ENCODE measurements around the gene GBGT1.

Gene GBGT1

DNA sequence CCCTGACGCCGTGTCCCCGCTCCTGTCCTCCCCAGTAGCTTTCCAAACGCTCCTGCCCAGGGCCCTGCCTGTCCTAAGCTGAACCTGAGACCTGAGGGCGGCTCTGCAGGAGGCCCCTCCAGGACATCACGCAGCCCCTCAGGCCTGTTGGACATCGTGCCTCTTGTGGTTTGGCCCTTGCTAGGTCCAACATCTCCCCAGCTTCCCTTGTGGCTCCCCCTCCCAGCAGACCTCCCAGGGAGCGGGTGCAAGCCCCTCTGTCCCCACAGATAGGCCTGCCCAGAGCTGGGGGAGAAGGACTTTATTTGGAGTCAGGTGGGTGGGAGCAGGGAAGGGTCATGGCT lies 41.3 kb upstream of the GBGT1 start:
- Histone ChIP-seq H3K36me3 (ENCODE audit: insufficient read depth, low read length) (no peaks in the 10 kb centered on the region), H3K4me1 (ENCODE audit: control insufficient read depth, insufficient read depth, low read length) (no peaks in the 10 kb centered on the region), H3K4me2 (ENCODE audit: low read length) (no peak overlapping the region), H3K27me3 (ENCODE audit: control insufficient read depth, insufficient read depth, low read length) (peaks cover 35% of the 10 kb centered on the region), H3K9ac (ENCODE audit: low read depth, low read length) (no peak overlapping the region), H3K4me3 (ENCODE audit: low read length) (no peak overlapping the region), H3K9me3 (replicated peaks; ENCODE audit: low read length) (no peaks in the 10 kb centered on the region)

DNA sequence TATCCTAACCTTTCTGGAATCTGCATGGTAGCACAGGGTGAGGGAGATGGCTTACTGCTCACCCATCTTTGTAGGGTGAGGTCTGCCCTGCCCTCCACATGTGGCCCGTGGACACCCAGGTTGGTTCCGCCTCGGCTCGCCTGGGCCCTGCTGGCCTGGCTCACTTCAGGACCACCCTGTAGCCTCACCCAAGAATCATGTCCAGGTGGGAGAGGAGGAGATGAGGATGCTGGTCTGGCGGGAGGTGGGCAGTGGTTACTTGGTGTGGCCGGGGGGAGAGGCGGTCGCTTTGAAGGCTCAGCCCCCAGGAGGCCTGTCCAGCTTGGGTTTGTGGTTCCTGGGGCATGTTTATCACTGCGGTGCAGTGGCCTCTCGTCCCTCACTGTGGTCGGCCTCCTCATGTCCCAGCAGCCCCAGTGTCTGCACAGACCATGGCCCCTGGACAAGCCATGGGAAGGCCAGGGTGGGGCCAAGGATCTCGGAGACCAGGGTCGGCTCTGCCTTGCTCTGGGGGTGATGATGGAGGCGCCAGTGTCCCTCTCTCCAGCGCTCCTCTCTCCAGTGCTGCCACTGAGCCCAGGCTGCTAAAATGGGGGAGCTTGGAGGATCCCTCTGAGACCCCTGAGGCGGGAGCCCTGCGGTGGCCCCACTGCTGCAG lies 40.8 kb upstream of the GBGT1 start:
- Histone ChIP-seq H3K9me3 (replicated peaks; ENCODE audit: low read length) (no peaks in the 10 kb centered on the region), H3K4me1 (ENCODE audit: control insufficient read depth, insufficient read depth, low read length) (no peaks in the 10 kb centered on the region), H3K4me2 (ENCODE audit: low read length) (no peak overlapping the region), H3K27me3 (ENCODE audit: control insufficient read depth, insufficient read depth, low read length) (peaks cover 38% of the 10 kb centered on the region), H3K9ac (ENCODE audit: low read depth, low read length) (no peak overlapping the region), H3K4me3 (ENCODE audit: low read length) (no peak overlapping the region), H3K36me3 (ENCODE audit: insufficient read depth, low read length) (no peaks in the 10 kb centered on the region)

DNA sequence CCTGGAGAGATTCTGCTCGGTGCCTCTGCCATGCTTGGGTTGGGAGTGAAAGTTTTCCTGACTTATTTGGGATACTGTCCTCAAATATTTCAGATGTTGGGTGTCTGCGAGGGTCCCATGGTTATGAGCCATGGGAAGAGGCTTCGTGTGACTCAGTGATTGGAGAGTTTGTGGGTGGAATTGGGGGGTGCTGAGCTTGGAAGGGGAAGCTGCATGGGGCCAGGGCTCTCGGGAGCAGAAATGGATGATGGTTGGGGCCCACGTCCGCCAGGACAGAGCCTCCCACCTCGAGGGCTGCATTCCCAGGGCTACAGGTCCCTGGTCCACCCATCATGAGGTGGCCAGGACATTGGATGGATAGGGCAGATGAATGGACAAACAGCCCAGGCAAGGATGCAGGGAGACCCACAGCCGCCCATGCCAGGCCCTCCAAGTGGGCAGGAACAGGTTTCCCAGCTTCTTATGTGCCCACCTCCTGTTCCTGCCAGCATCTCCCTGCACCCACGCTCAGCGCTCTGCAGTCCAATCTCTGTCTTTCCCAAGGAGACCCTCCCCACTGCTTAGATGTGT lies 39.9 kb upstream of the GBGT1 start:
- H3K9me3 ChIP-seq (replicated peaks; ENCODE audit: low read length) = no peaks in the 10 kb centered on the region
- no peaks in the 10 kb centered on the region for H3K4me1 ChIP-seq (ENCODE audit: control insufficient read depth, insufficient read depth, low read length)
- no peak overlapping the region for H3K4me2 ChIP-seq (ENCODE audit: low read length)
- no peak overlapping the region for H3K4me3 ChIP-seq (ENCODE audit: low read length)
- H3K9ac ChIP-seq (ENCODE audit: low read depth, low read length) = no peak overlapping the region
- no peaks in the 10 kb centered on the region for H3K36me3 ChIP-seq (ENCODE audit: insufficient read depth, low read length)
- H3K27me3 ChIP-seq (ENCODE audit: control insufficient read depth, insufficient read depth, low read length) = peaks cover 40% of the 10 kb centered on the region

DNA sequence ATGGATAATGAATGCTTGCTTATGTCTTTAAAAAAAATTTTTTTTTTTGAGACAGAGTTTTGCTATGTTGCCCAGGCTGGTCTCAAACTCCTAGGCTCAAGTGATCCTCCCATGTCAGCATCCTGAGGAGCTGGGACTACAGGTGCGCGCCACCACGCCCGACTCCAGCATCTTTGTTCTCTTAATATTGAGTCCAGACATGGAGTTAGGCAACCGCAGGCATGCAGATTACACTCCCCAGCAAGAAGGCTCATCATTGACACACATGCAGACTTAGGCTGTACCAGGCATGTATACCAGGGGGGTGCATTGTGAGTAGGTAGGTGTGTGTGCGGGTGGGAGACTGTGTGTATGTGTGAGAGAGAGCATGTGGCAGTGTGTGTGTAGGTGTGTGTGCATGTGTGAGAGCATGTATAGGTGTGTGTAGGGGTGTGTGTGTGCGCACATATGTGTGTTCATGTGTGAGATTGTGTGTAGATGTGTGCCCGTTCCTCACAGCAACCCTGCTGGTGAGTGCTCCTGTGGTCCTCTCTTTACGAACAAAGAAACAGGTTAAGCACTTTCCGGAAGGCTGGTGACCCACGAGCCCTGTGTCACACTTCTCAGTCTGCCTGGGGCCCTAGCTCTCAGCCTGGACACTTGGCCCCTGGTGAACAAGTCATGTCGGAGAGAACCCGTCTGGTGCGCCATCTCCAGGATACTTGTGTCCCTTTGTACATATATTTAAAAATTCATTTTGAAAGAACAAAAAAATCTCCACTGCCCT lies 39.2 kb upstream of the GBGT1 start:
- Histone ChIP-seq H3K4me2 (ENCODE audit: low read length) (no peak overlapping the region), H3K9ac (ENCODE audit: low read depth, low read length) (no peak overlapping the region), H3K9me3 (replicated peaks; ENCODE audit: low read length) (no peaks in the 10 kb centered on the region), H3K36me3 (ENCODE audit: insufficient read depth, low read length) (no peaks in the 10 kb centered on the region), H3K4me3 (ENCODE audit: low read length) (no peak overlapping the region), H3K4me1 (ENCODE audit: control insufficient read depth, insufficient read depth, low read length) (no peaks in the 10 kb centered on the region), H3K27me3 (ENCODE audit: control insufficient read depth, insufficient read depth, low read length) (peaks cover 40% of the 10 kb centered on the region)

DNA sequence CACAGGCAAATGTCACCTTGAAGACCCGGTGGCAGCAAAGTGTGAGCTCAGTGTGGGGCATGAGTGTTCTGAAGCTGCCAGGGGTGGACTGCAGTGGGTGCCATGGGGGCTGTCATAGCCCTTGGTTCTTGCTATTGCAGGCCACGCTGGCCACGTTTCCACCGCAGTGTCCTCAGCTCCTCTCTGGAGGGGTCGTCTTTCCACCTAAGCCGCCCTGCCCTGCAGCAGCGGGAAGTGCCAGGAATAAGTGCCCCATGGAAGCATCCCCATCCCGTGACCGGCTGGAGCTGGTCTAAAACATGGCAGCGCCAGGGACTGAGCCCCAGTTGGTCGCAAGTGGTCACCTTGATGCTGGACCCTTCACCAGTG lies 38.4 kb upstream of the GBGT1 start:
- Histone ChIP-seq H3K4me3 (ENCODE audit: low read length) (no peak overlapping the region), H3K9me3 (replicated peaks; ENCODE audit: low read length) (no peaks in the 10 kb centered on the region), H3K27me3 (ENCODE audit: control insufficient read depth, insufficient read depth, low read length) (peaks cover 36% of the 10 kb centered on the region), H3K9ac (ENCODE audit: low read depth, low read length) (no peak overlapping the region), H3K36me3 (ENCODE audit: insufficient read depth, low read length) (no peaks in the 10 kb centered on the region), H3K4me2 (ENCODE audit: low read length) (no peak overlapping the region), H3K4me1 (ENCODE audit: control insufficient read depth, insufficient read depth, low read length) (no peaks in the 10 kb centered on the region)

DNA sequence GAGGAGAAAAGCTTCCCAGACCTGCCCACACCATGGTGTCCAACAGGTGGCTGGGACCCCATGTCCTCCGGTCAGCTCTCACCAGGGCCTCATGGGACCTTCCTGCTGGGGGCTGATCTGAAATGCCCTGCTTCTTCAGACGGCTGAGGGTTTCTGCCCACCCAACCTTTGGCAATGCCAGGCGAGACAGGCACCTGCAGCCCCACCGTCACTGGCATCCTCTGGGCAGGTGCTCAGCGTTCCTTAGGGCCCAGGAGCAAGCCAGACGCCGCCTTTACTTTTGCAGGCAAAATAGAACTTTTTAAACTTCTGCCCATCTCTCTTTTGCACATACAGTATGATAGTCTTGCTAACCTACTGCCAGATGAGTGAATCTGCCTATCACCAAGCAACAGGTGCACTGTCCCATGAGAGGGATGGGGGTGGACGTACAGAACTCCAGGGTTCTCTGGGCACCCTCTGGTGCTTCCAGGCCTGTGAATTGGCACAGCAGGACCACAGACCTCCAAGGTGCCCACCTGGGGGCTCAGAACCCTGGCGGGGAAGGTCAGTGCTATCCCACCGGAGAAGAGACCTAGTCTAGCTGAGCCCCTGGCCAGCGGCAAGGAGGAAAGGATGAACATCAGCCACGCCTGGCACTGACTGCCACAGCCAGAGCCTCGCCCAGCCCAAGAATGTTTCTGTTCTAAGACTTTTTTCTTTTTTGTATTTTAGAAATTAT lies 37.9 kb upstream of the GBGT1 start:
- H3K9me3 ChIP-seq (replicated peaks; ENCODE audit: low read length) = no peaks in the 10 kb centered on the region
- no peak overlapping the region for H3K4me3 ChIP-seq (ENCODE audit: low read length)
- no peaks in the 10 kb centered on the region for H3K36me3 ChIP-seq (ENCODE audit: insufficient read depth, low read length)
- H3K27me3 ChIP-seq (ENCODE audit: control insufficient read depth, insufficient read depth, low read length) = peaks cover 36% of the 10 kb centered on the region
- no peaks in the 10 kb centered on the region for H3K4me1 ChIP-seq (ENCODE audit: control insufficient read depth, insufficient read depth, low read length)
- H3K4me2 ChIP-seq (ENCODE audit: low read length) = no peak overlapping the region
- H3K9ac ChIP-seq (ENCODE audit: low read depth, low read length) = no peak overlapping the region

DNA sequence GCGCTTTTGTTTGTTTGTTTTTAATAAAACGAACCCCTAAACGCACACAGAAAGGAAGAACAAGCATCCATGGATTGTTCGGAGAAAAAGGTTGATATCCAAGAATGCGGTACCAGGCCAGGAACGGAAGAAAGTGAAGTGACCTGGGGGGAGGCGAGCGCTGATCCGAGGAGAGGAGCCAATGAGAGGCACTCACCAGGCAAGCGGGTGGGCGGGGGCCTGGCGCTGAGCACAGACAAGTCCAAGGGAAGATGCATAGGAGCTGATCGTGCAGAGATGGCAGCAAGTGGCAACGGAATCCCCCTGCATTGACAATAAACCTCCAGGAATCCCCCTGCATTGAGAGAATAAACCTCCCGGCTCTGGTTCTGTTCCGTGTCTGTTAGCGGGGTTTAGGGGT lies 36.9 kb upstream of the GBGT1 start:
- H3K27me3 ChIP-seq (ENCODE audit: control insufficient read depth, insufficient read depth, low read length) = peaks cover 39% of the 10 kb centered on the region
- H3K4me1 ChIP-seq (ENCODE audit: control insufficient read depth, insufficient read depth, low read length) = no peaks in the 10 kb centered on the region
- no peak overlapping the region for H3K4me3 ChIP-seq (ENCODE audit: low read length)
- H3K36me3 ChIP-seq (ENCODE audit: insufficient read depth, low read length) = no peaks in the 10 kb centered on the region
- no peaks in the 10 kb centered on the region for H3K9me3 ChIP-seq (replicated peaks; ENCODE audit: low read length)
- H3K4me2 ChIP-seq (ENCODE audit: low read length) = no peak overlapping the region
- no peak overlapping the region for H3K9ac ChIP-seq (ENCODE audit: low read depth, low read length)

DNA sequence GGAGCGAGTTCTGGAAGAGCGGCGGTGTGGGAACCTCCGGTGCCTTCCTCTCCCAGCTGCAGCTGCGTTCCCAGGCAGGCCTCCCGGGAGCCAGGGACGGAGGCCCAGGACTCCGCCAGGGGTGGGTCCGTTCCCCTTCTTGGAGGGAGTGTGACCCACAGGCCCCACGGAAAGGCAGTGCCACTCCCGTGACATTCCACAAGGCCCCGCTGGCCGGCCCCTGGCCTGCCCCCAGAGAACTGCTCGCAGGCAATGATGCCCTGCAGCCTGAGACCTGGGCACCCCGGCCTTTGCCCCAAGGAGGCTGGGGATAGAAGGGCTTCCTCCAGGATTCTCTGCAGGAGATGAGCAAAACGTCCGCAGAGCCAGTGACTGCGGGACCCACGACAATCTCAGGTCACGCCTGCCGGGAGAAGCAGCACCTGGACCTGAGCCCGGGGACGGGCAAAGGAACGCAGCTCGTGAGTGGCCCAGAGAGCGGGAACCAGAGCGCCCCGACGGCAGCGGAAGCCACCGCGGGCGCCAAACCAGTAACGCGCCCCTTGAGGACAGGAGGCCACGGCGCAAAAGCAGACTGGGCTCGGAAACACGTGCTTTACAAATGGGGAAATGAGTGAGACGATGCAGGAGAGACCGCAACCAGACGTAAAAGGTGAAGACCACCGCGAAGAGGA lies 36.1 kb upstream of the GBGT1 start:
- Histone ChIP-seq H3K9me3 (replicated peaks; ENCODE audit: low read length) (no peaks in the 10 kb centered on the region), H3K36me3 (ENCODE audit: insufficient read depth, low read length) (no peaks in the 10 kb centered on the region), H3K4me1 (ENCODE audit: control insufficient read depth, insufficient read depth, low read length) (no peaks in the 10 kb centered on the region), H3K9ac (ENCODE audit: low read depth, low read length) (no peak overlapping the region), H3K4me2 (ENCODE audit: low read length) (no peak overlapping the region), H3K4me3 (ENCODE audit: low read length) (no peak overlapping the region), H3K27me3 (ENCODE audit: control insufficient read depth, insufficient read depth, low read length) (peaks cover 39% of the 10 kb centered on the region)

DNA sequence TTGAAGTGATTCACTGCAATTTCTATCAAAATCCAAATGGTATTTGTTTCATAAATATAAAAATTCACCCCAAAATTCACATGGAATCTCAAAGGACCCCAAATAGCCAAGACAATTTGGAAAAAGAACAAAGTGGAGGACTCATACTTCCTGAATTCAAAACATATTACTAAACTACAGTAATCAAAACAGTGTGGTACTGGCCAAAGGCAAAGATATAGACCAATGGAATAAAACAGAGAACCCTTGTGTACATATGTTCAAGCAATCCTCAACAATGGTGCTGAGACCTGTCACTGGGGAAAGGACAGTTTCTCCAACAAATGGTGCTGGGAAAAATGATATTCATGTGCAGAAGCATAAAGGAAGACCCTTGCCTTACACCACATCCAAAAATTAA lies 31.3 kb upstream of the GBGT1 start:
- Histone ChIP-seq H3K4me1 (ENCODE audit: control insufficient read depth, insufficient read depth, low read length) (no peaks in the 10 kb centered on the region), H3K4me3 (ENCODE audit: low read length) (no peak overlapping the region), H3K36me3 (ENCODE audit: insufficient read depth, low read length) (no peaks in the 10 kb centered on the region), H3K9me3 (replicated peaks; ENCODE audit: low read length) (peaks cover 4% of the 10 kb centered on the region), H3K4me2 (ENCODE audit: low read length) (no peak overlapping the region), H3K9ac (ENCODE audit: low read depth, low read length) (no peak overlapping the region), H3K27me3 (ENCODE audit: control insufficient read depth, insufficient read depth, low read length) (peaks cover 16% of the 10 kb centered on the region)

DNA sequence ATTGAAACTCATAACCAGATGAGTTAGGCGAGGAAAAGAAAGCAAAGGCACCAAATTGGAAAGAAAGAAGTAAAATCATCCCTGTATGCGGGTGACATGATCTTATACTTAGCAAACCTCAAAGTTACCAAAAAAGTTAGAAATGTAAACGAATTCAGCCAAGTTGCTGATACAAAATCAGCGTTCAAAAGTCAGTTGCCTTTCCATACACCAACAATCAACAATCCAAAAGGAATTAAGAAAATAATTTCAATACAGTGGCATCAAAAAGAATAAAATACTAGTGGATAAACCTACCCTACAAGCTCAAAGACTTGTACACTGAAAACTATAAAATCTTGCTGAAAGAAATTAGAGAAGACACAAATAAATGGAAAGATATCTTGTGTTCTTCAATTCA lies 30.9 kb upstream of the GBGT1 start:
- Histone ChIP-seq H3K9me3 (replicated peaks; ENCODE audit: low read length) (peaks cover 4% of the 10 kb centered on the region), H3K4me1 (ENCODE audit: control insufficient read depth, insufficient read depth, low read length) (no peaks in the 10 kb centered on the region), H3K9ac (ENCODE audit: low read depth, low read length) (no peak overlapping the region), H3K36me3 (ENCODE audit: insufficient read depth, low read length) (no peaks in the 10 kb centered on the region), H3K27me3 (ENCODE audit: control insufficient read depth, insufficient read depth, low read length) (peaks cover 12% of the 10 kb centered on the region), H3K4me2 (ENCODE audit: low read length) (no peak overlapping the region), H3K4me3 (ENCODE audit: low read length) (no peak overlapping the region)

DNA sequence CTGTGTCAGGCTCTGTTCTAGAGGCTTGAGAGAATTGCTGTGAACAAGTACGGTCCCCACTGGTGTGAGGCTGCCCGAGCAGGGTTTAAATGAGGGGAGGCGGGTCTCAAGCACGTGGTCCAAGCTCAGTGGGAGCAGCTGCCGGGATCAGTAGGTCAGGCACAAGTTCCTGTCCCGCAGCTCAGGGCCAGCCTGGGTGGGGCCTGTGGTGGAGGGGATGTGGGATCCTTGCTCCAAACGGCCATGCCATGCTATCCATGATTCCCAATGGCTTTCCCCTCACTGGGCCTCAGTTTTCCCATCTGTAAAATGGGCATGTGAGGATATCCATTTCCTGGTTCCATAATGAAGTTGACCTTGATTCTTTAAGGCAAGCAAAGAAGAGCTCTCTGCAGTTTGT lies 28.3 kb upstream of the GBGT1 start:
- peaks cover 32% of the 10 kb centered on the region for H3K27me3 ChIP-seq (ENCODE audit: control insufficient read depth, insufficient read depth, low read length)
- H3K4me1 ChIP-seq (ENCODE audit: control insufficient read depth, insufficient read depth, low read length) = no peaks in the 10 kb centered on the region
- H3K4me3 ChIP-seq (ENCODE audit: low read length) = no peak overlapping the region
- H3K36me3 ChIP-seq (ENCODE audit: insufficient read depth, low read length) = no peaks in the 10 kb centered on the region
- H3K4me2 ChIP-seq (ENCODE audit: low read length) = no peak overlapping the region
- peaks cover 4% of the 10 kb centered on the region for H3K9me3 ChIP-seq (replicated peaks; ENCODE audit: low read length)
- no peak overlapping the region for H3K9ac ChIP-seq (ENCODE audit: low read depth, low read length)
